Gastroesophageal sphincter (tissue), 3 donors: ENCODE data around the gene NDUFB11.

Experiments used
- CTCF ChIP-seq, 4 experiments: fragments of 200-600 bp in 2 of 4; fragments of 450-650 bp in 2 of 4; sonication (generic) in 1 of 4; IDR thresholded peaks; one replicate each; pipeline ENCODE4 v1.5.1; 2017 to 2019; ENCODE audit warnings: antibody characterized with exemption in 4 of 4, mild to moderate bottlenecking in 2 of 4, moderate library complexity in 2 of 4
- EP300 ChIP-seq: sonication (generic); formaldehyde crosslinking; IDR thresholded peaks from one replicate; pipeline ENCODE4 v1.6.1; 2017; ENCODE audit warnings: antibody characterized with exemption, mild to moderate bottlenecking
- POLR2A ChIP-seq, 2 donors: fragments of 450-650 bp; IDR thresholded peaks; one replicate each; pipeline ENCODE4 v1.6.1; 2017; ENCODE audit warnings: antibody characterized with exemption in 2 of 2, mild to moderate bottlenecking in 2 of 2, moderate library complexity in 1 of 2

- TF ChIP-seq CTCF (IDR thresholded peaks at IDR 0.05) (no peak), POLR2A (IDR thresholded peaks at IDR 0.05) (no peak), EP300 (no peak)
These were observed 33.8 kb upstream of the NDUFB11 start for GRCh38 chrX:47178337-47178736.
